ENCODE measurements around the gene HLA-G. TPM values are rescaled to one million over a fixed set of nuclear protein-coding genes. Genes with fewer than 3 reads are reported as not detected.
"Not testable (repeated sequence)": the region's sequence is repeated elsewhere in the genome, so short reads cannot be mapped to it uniquely, and the experiment has no call there.

HLA-G gene
- total RNA-seq, 6 experiments from 2014 or later: 0.20 to 2.0 TPM; not detected in 4

GRCh38 chr6:29865631-29866030 is 38.0 kb downstream of the HLA-G start:
- H3K4me3 ChIP-seq: no peak overlapping the region
- TF ChIP-seq POLR2A (IDR thresholded peaks at IDR 0.05) (no peak), CTCF (IDR thresholded peaks at IDR 0.05) (no peak)
- ATAC-seq (no peak), DNase-seq (no peak)
- H3K4me1 ChIP-seq: no peaks in the 10 kb centered on the region
- intact Hi-C loops (cut with DNase I): no loop called here
- H3K9me3 ChIP-seq: no peaks in the 10 kb centered on the region
- 50% methylated on average over 1 of the region's 1 CpG for WGBS (ENCODE audit: insufficient coverage, low coverage, low lambda C conversion rate, missing lambda C conversion rate)
- no peaks in the 10 kb centered on the region for H3K27me3 ChIP-seq
- H3K27ac ChIP-seq: no peak overlapping the region
- no peaks in the 10 kb centered on the region for H3K36me3 ChIP-seq

GRCh38 chr6:29870104-29870503 is 42.5 kb downstream of the HLA-G start:
- Histone ChIP-seq H3K9me3 (no peaks in the 10 kb centered on the region), H3K27ac (no peak overlapping the region), H3K4me3 (no peak overlapping the region), H3K36me3 (no peaks in the 10 kb centered on the region), H3K4me1 (no peaks in the 10 kb centered on the region), H3K27me3 (no peaks in the 10 kb centered on the region)
- ATAC-seq (no peak), DNase-seq (no peak)
- WGBS (ENCODE audit: insufficient coverage, low coverage, low lambda C conversion rate, missing lambda C conversion rate): 33% methylated on average over 2 of the region's 2 CpGs
- TF ChIP-seq CTCF (IDR thresholded peaks at IDR 0.05): no peak
- no peak for TF ChIP-seq POLR2A (IDR thresholded peaks at IDR 0.05)
- intact Hi-C loops (cut with DNase I): no loop called here

- no peak overlapping the region for H3K4me3 ChIP-seq
- H3K27ac ChIP-seq: no peak overlapping the region
- ATAC-seq (no peak), DNase-seq (no peak)
- TF ChIP-seq CTCF (IDR thresholded peaks at IDR 0.05) (no peak), POLR2A (IDR thresholded peaks at IDR 0.05) (no peak)
- no peaks in the 10 kb centered on the region for H3K4me1 ChIP-seq
- intact Hi-C loops (cut with DNase I): no loop called here
- 33% methylated on average over 1 of the region's 3 CpGs for WGBS (ENCODE audit: insufficient coverage, low coverage, low lambda C conversion rate, missing lambda C conversion rate)
- H3K36me3 ChIP-seq: no peaks in the 10 kb centered on the region
- no peaks in the 10 kb centered on the region for H3K9me3 ChIP-seq
- H3K27me3 ChIP-seq: no peaks in the 10 kb centered on the region
Measured at GRCh38 chr6:29872791-29873190, 45.2 kb downstream of the HLA-G start.

GRCh38 chr6:29875257-29875656 is 47.6 kb downstream of the HLA-G start:
- TF ChIP-seq CTCF (IDR thresholded peaks at IDR 0.05) (no peak), POLR2A (IDR thresholded peaks at IDR 0.05) (no peak)
- Histone ChIP-seq H3K9me3 (no peaks in the 10 kb centered on the region), H3K4me3 (no peak overlapping the region), H3K27me3 (no peaks in the 10 kb centered on the region), H3K4me1 (no peaks in the 10 kb centered on the region), H3K27ac (no peak overlapping the region), H3K36me3 (no peaks in the 10 kb centered on the region)
- no peak for ATAC-seq
- DNase-seq: no peak
- WGBS (ENCODE audit: insufficient coverage, low coverage, low lambda C conversion rate, missing lambda C conversion rate): no CpG with 5 or more reads among the region's 1 CpG
- intact Hi-C loops (cut with DNase I): no loop called here

- 80% methylated on average over 2 of the region's 6 CpGs for WGBS (ENCODE audit: insufficient coverage, low coverage, low lambda C conversion rate, missing lambda C conversion rate)
- H3K4me1 ChIP-seq; H3K9me3 ChIP-seq; H3K4me3 ChIP-seq; intact Hi-C loops (cut with DNase I); DNase-seq; H3K27me3 ChIP-seq; H3K36me3 ChIP-seq; ATAC-seq; H3K27ac ChIP-seq: not testable (repeated sequence)
Measured at GRCh38 chr6:29875734-29876133, 48.1 kb downstream of the HLA-G start.

Small RNA genes within 50 kb of the gene (small RNA-seq; reads per million reads assigned to genes)
- gene MICG: 0 reads per million in 2 experiments

Other genes starting within 250 kb of the HLA-G start
- gene OR2H2, start 242.7 kb upstream of the HLA-G start, total RNA-seq: not detected
- 1 to 10 TPM; 2.4 to 5.6 (median 4.9) TPM for gene GABBR1, start 194.6 kb upstream of the HLA-G start, total RNA-seq
- gene MOG, start 170.7 kb upstream of the HLA-G start, total RNA-seq: not detected
- under 1 TPM in 2 of 6 experiments, not detected in 4; 0.11 to 0.31 TPM for gene ZFP57, start 146.7 kb upstream of the HLA-G start, total RNA-seq
- gene HLA-F, start 104.4 kb upstream of the HLA-G start, total RNA-seq: 10 to 100 TPM in 5 of 6 experiments, 1 to 10 TPM in 1; 9.8 to 41.3 (median 26.4) TPM
- 100 to 1,000 TPM; 107 to 561 (median 406) TPM for gene HLA-A, start 114.7 kb downstream of the HLA-G start, total RNA-seq
- 10 to 100 TPM in 4 of 6 experiments, 1 to 10 TPM in 2; 9.4 to 17.8 (median 11.2) TPM for gene POLR1H, start 233.4 kb downstream of the HLA-G start, total RNA-seq
- gene PPP1R11, start 239.4 kb downstream of the HLA-G start, total RNA-seq: 10 to 100 TPM; 22.9 to 37.2 (median 25.7) TPM
- not detected for gene RNF39, start 247.9 kb downstream of the HLA-G start, total RNA-seq